ENCODE measurements around the gene TNFAIP2.
"Not testable (repeated sequence)": the region's sequence is repeated elsewhere in the genome, so short reads cannot be mapped to it uniquely, and the experiment has no call there.

The TNFAIP2 gene

DNA sequence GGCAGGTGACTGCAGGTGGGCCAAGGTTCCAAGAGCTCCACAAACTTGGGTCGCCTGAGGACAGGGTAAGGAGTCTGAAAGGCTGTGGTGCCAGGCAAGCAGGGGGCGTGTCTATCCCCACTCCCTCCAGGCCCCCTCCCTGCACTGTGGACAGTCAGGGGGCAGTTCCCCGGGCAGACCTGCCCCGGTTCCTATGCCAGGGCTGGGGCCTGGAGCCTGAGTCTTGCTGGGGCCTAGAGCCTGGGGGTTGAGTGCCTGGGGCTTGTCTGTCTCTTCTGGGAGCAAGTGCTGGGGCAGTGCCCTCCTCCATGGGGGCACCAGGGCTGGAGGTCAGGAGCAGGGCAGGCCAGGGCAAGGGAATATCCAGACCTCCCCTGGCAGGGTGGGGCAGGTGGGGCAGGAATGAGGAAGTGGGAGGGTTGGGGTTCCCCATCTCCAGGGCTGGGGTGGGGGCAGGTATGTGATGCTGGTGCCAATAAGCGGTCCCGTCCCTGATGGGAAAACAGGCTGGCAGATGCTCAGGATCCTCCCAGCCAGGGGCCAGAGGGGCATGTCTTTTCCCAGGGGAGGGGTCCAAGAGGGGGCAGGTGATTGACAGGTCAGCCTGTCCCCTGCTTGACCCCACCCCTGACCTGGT is 11.9 kb upstream of the TNFAIP2 start:
- no peaks in the 10 kb centered on the region for H3K9me3 ChIP-seq (ENCODE audit: severe bottlenecking)
- peak; percentile 8; the same call in 1 of the 3 replicates for ATAC-seq (ENCODE audit: low read depth)
- TF ChIP-seq, protein P1, sequence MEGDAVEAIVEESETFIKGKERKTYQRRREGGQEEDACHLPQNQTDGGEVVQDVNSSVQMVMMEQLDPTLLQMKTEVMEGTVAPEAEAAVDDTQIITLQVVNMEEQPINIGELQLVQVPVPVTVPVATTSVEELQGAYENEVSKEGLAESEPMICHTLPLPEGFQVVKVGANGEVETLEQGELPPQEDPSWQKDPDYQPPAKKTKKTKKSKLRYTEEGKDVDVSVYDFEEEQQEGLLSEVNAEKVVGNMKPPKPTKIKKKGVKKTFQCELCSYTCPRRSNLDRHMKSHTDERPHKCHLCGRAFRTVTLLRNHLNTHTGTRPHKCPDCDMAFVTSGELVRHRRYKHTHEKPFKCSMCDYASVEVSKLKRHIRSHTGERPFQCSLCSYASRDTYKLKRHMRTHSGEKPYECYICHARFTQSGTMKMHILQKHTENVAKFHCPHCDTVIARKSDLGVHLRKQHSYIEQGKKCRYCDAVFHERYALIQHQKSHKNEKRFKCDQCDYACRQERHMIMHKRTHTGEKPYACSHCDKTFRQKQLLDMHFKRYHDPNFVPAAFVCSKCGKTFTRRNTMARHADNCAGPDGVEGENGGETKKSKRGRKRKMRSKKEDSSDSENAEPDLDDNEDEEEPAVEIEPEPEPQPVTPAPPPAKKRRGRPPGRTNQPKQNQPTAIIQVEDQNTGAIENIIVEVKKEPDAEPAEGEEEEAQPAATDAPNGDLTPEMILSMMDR (IDR thresholded peaks at IDR 0.05; ENCODE audit: poor library complexity, severe bottlenecking): no peak
- peak overlapping the region; percentile 46 for H3K27ac ChIP-seq (ENCODE audit: poor library complexity, severe bottlenecking)
- no peaks in the 10 kb centered on the region for H3K36me3 ChIP-seq (ENCODE audit: low read depth)
- peaks cover 24% of the 10 kb centered on the region for H3K4me1 ChIP-seq (ENCODE audit: insufficient read depth, poor library complexity, severe bottlenecking)
- H3K27me3 ChIP-seq (ENCODE audit: insufficient read depth, poor library complexity, severe bottlenecking): no peaks in the 10 kb centered on the region
- no peak overlapping the region for H3K4me3 ChIP-seq (ENCODE audit: severe bottlenecking)
- no peak for DNase-seq (ENCODE audit: low spot score)

DNA sequence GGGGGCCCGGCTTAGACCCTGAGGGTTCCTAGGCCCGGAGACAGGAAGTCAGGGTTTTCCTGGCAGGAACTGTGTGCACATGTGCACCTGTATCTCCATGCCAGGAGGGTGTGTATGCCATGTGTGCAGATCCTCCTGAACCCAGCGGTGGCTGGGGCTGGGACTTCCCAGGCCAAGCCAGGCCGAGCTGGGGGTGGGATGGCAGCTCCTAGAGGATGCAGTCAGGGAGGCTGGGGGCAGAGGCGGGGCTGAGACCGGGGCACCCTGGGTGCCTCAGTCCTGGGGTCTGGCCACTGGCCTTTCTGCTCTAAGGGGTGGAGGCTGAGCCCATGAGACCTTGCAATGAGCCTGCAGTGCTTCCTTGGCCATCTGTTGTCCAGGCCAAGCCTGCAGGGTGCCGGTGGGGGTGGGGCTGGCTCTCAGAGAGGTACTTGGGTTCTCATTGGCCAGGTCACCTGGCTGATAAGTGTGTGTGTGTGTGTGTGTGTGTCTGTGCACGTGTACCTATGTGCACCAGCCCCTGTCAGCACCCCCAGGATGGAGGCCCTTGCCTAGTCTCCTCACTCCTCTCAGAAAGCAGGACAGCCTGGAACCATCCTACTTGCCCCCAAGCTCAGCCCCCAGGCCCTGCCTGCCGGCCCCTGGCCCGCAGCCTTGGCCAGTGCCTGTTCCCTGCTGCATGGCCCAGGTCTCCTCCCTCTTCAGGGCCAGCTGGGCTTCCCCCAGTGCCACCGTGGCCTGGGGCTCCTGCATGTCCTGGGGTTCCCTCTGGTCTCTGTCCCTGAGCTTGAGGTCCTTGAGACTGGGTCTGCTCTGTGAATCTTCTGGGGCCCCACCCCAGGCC is 10.6 kb upstream of the TNFAIP2 start:
- Histone ChIP-seq H3K4me3 (ENCODE audit: severe bottlenecking) (no peak overlapping the region), H3K27ac (ENCODE audit: poor library complexity, severe bottlenecking) (no peak overlapping the region)
- TF ChIP-seq, protein P1 (IDR thresholded peaks at IDR 0.05; ENCODE audit: poor library complexity, severe bottlenecking): no peak

DNA sequence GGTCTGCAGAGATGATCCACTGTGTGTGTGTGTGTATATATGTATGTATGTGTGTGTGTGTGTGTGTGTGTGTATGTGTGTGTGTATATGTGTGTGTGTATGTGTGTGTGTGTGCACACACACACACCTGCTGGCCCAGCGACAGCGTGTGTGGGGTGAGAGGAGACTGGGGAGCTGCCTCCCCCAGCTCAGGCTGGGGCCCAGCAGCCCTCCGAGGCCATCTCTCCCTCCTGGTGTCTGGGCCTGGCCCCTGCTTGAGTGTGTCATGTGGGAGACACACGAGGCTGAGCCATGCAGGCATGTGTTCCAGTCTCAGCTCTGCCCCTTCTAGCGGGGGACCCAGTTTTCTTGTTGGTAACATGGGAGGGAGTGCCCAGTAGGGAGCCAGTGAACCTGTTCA is 10.0 kb upstream of the TNFAIP2 start:
- peaks cover 24% of the 10 kb centered on the region for H3K4me1 ChIP-seq (ENCODE audit: insufficient read depth, poor library complexity, severe bottlenecking)
- no peaks in the 10 kb centered on the region for H3K27me3 ChIP-seq (ENCODE audit: insufficient read depth, poor library complexity, severe bottlenecking)
- no peaks in the 10 kb centered on the region for H3K9me3 ChIP-seq (ENCODE audit: severe bottlenecking)
- H3K27ac ChIP-seq (ENCODE audit: poor library complexity, severe bottlenecking): no peak overlapping the region
- H3K4me3 ChIP-seq (ENCODE audit: severe bottlenecking): no peak overlapping the region
- TF ChIP-seq, protein P1 (IDR thresholded peaks at IDR 0.05; ENCODE audit: poor library complexity, severe bottlenecking): no peak
- ATAC-seq (ENCODE audit: low read depth) (no peak), DNase-seq (ENCODE audit: low spot score) (no peak)
- no peaks in the 10 kb centered on the region for H3K36me3 ChIP-seq (ENCODE audit: low read depth)

More for the DNA sequence above, 10.6 kb upstream of the TNFAIP2 start:
- Histone ChIP-seq H3K4me1 (ENCODE audit: insufficient read depth, poor library complexity, severe bottlenecking) (peaks cover 24% of the 10 kb centered on the region), H3K9me3 (ENCODE audit: severe bottlenecking) (no peaks in the 10 kb centered on the region), H3K27me3 (ENCODE audit: insufficient read depth, poor library complexity, severe bottlenecking) (no peaks in the 10 kb centered on the region), H3K36me3 (ENCODE audit: low read depth) (no peaks in the 10 kb centered on the region)
- DNase-seq (ENCODE audit: low spot score) (no peak), ATAC-seq (ENCODE audit: low read depth) (no peak)

DNA sequence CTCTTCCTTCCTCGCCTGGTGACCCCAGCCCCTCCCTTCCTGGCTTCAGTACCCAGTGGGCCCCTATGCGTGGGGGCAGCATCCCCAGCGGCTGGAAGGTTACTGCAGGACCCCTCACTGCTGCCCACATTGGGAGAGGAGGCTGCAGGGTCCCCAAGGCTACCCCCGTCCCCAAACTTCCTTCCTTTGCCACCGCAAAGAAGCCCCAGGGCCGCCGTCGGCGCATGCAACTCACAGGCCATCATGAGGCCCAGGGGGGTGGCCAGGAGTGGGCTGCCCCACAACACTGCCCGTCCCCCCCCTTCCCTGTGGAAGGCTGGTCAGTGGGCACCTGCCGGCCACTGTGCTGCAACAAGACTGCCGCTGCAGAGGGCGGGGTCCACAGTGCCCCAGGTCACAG is 9.5 kb upstream of the TNFAIP2 start:
- ATAC-seq (ENCODE audit: low read depth): no peak
- no peak overlapping the region for H3K27ac ChIP-seq (ENCODE audit: poor library complexity, severe bottlenecking)
- H3K4me1 ChIP-seq (ENCODE audit: insufficient read depth, poor library complexity, severe bottlenecking): peaks cover 20% of the 10 kb centered on the region

DNA sequence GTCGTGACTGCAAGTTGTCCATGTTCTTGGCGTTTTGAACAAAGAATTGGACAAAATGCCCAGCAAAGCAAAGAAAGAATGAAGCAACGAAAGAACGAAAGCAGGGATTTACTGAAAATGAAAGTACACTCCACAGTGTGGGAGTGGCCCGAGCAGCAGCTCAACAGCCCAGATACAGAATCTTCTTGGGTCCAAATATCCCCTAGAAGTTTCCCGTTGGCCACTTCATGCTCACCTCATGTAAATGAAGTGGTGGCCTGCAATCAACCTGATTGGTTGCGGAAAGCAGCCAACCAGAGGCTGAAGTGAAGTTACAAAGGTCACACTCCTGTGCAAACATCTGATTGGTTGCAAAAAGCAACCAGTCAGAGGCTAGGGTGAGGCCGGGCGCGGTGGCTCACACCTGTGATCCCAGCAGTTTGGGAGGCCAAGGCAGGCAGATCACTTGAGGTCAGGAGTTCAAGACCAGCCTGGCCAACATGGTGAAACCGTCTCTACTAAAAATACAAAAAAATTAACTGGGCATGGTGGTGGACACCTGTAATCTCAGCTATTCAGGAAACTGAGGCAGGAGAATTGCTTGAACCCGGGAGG is 8.1 kb upstream of the TNFAIP2 start:
- H3K4me1 ChIP-seq (ENCODE audit: insufficient read depth, poor library complexity, severe bottlenecking): peaks cover 12% of the 10 kb centered on the region
- not testable (repeated sequence) for H3K9me3 ChIP-seq (ENCODE audit: severe bottlenecking); H3K27ac ChIP-seq (ENCODE audit: poor library complexity, severe bottlenecking); DNase-seq (ENCODE audit: low spot score); ATAC-seq (ENCODE audit: low read depth); H3K4me3 ChIP-seq (ENCODE audit: severe bottlenecking); H3K27me3 ChIP-seq (ENCODE audit: insufficient read depth, poor library complexity, severe bottlenecking); H3K36me3 ChIP-seq (ENCODE audit: low read depth)

More for the DNA sequence above, 9.5 kb upstream of the TNFAIP2 start:
- TF ChIP-seq, protein P1 (IDR thresholded peaks at IDR 0.05; ENCODE audit: poor library complexity, severe bottlenecking): no peak
- no peaks in the 10 kb centered on the region for H3K36me3 ChIP-seq (ENCODE audit: low read depth)
- H3K9me3 ChIP-seq (ENCODE audit: severe bottlenecking): no peaks in the 10 kb centered on the region
- no peak for DNase-seq (ENCODE audit: low spot score)
- no peaks in the 10 kb centered on the region for H3K27me3 ChIP-seq (ENCODE audit: insufficient read depth, poor library complexity, severe bottlenecking)
- no peak overlapping the region for H3K4me3 ChIP-seq (ENCODE audit: severe bottlenecking)
